ENCODE data around the gene RASGRP1.
A peak's percentile ranks its signal among the peaks of the same experiment; 100 is the strongest.
"Not testable (repeated sequence)": the region's sequence is repeated elsewhere in the genome, so short reads cannot be mapped to it uniquely, and the experiment has no call there.

The RASGRP1 gene

GRCh38 chr15:38564557-38565286 lies at the start of gene RASGRP1:
TSS of gene RASGRP1 (minus strand) at chr15:38564814. CDS start at chr15:38564628, 186 bp downstream.
- peak; percentile 80 for DNase-seq

GRCh38 chr15:38613085-38613484 lies 48.5 kb upstream of the RASGRP1 start:
- DNase-seq = no peak

GRCh38 chr15:38612159-38612863 lies 47.7 kb upstream of the RASGRP1 start:
- DNase-seq = no peak

GRCh38 chr15:38611228-38611627 lies 46.6 kb upstream of the RASGRP1 start:
- no peak for DNase-seq

- DNase-seq = no peak
These were observed 46.1 kb upstream of the RASGRP1 start for GRCh38 chr15:38610748-38611147.

GRCh38 chr15:38609097-38609738 lies 44.6 kb upstream of the RASGRP1 start:
- no peak for DNase-seq

GRCh38 chr15:38608682-38609081 lies 44.1 kb upstream of the RASGRP1 start:
- no peak for DNase-seq

GRCh38 chr15:38605744-38606143 lies 41.1 kb upstream of the RASGRP1 start:
- DNase-seq = no peak

GRCh38 chr15:38603672-38604071 lies 39.1 kb upstream of the RASGRP1 start:
- DNase-seq = no peak

- DNase-seq = no peak
These were observed 38.5 kb upstream of the RASGRP1 start for GRCh38 chr15:38602910-38603670.

GRCh38 chr15:38600236-38600635 lies 35.6 kb upstream of the RASGRP1 start:
- no peak for DNase-seq

GRCh38 chr15:38598749-38599148 lies 34.1 kb upstream of the RASGRP1 start:
- DNase-seq = no peak

- DNase-seq = no peak
These were observed 32.7 kb upstream of the RASGRP1 start for GRCh38 chr15:38597219-38597800.

GRCh38 chr15:38593524-38593923 lies 28.9 kb upstream of the RASGRP1 start:
- DNase-seq = no peak

- no peak for DNase-seq
These were observed 24.9 kb upstream of the RASGRP1 start for GRCh38 chr15:38589502-38589901.

- DNase-seq = no peak
These were observed 24.1 kb upstream of the RASGRP1 start for GRCh38 chr15:38588672-38589071.

- no peak for DNase-seq
These were observed 22.6 kb upstream of the RASGRP1 start for GRCh38 chr15:38587214-38587613.

GRCh38 chr15:38586005-38586404 lies 21.4 kb upstream of the RASGRP1 start:
- DNase-seq = not testable (repeated sequence)

- no peak for DNase-seq
These were observed 14.0 kb upstream of the RASGRP1 start for GRCh38 chr15:38578626-38579025.

GRCh38 chr15:38577424-38577987 lies 12.9 kb upstream of the RASGRP1 start:
- no peak for DNase-seq

- no peak for DNase-seq
These were observed 12.2 kb upstream of the RASGRP1 start for GRCh38 chr15:38576837-38577236.

- DNase-seq = no peak
These were observed 11.6 kb upstream of the RASGRP1 start for GRCh38 chr15:38576261-38576660.

Data from right hindlimb (tissue), 1 donor.